Measurements from ENCODE around the gene GMPPB.
"Not testable (repeated sequence)": the region's sequence is repeated elsewhere in the genome, so short reads cannot be mapped to it uniquely, and the experiment has no call there.

The GMPPB gene

DNA sequence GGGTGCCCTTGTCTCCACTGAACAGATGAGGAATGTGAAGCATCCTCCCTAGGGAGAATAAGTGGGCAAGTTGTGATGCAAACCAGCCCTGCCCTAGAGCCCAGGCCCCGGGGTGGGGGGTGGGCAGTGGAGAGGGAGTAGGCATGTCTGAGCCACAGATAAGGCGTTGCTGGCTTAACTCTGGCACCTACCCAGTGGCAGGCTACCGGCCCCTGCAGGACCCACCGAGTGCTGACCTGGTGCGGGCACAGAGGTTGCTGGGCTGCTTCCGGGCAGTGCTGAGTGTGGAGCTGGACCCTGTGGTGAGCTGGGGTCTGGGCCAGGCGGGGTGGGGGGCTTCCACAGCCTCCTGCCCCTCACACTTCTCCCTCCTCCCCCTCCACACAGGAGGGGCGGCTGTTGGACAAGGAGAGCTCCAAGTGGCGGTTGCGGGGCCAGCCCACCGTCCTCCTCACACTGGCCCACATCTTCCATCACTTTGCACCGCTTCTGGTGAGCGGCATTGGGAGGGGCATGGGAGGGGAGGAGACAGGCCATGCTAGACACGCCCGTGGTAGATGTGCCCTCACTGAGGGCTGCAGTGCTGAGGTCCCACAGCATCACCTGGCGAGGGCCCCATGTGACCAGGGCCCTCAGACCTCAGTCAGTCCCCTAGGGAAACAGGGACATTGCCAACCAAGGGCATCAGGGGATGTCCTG lies 24.3 kb downstream of the GMPPB start:
- no peak for TF ChIP-seq CTCF (IDR thresholded peaks at IDR 0.05; ENCODE audit: low read depth, low read length)
- H3K4me3 ChIP-seq (ENCODE audit: low read depth, low read length) = no peak overlapping the region

- not testable (repeated sequence) for H3K4me3 ChIP-seq (ENCODE audit: low read depth, low read length)
These were observed 28.3 kb downstream of the GMPPB start for GRCh38 chr3:49695350-49696015.

- not testable (repeated sequence) for H3K4me3 ChIP-seq (ENCODE audit: low read depth, low read length)
These were observed 29.2 kb downstream of the GMPPB start for GRCh38 chr3:49694409-49695070.

GRCh38 chr3:49691481-49691880 lies 32.3 kb downstream of the GMPPB start:
- H3K4me3 ChIP-seq (ENCODE audit: low read depth, low read length) = not testable (repeated sequence)

DNA sequence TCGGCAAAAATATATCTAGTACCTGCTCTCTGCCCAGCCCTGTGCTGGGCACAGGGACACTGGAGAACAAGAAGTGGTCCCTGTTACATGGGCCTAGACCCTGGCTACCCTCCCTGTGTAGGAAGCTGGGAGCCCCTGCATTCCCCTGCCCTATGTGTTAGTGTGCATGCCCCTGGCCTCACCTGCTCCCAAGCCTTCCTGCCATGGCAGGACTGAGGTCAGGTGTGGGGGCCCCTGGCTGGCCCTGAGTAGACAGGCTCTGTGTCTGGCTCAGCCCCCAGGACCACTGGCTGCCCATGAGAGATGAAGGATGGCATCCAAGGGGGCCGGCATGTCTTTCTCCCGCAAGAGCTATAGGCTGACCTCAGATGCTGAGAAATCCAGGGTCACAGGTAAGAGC lies 32.9 kb downstream of the GMPPB start:
- not testable (repeated sequence) for H3K4me3 ChIP-seq (ENCODE audit: low read depth, low read length)

DNA sequence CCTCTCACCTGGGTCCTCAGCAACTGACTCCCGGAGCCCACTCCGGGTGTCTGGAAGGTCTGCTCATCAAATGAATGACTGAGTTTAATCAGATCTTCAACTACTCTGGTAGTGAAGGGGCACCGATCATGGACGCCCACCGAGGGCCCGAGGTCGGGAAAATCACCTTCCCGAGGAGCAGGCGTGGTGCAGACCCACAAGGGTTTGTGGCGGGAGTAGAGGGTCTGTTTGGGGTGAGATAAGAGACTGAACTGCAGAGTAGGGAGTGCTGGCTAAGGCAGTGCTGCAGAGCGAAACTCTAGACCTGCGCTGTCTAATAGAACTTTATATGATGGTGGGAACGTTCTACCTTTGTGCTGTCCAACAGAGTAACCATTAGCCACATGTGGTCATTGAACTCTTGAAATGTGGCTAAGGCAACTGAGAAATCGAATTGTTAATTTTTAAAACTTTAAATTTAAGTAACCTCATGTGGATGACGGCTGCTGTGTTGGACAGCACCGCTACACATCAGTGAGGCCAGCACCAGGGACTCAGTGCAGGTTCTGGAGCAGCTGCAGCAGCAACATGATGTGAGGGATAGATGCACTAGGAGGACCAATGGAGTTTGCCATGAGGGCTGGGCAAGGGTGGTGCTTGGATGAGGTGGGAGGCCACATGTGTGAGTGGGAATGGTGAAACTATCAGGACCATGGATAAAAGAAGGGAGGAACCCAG lies 33.7 kb downstream of the GMPPB start:
- H3K4me3 ChIP-seq (ENCODE audit: low read depth, low read length) = peak overlapping the region; percentile 93

GRCh38 chr3:49689046-49689907 lies 34.5 kb downstream of the GMPPB start, which contains the start of the genes MST1 and RNF123:
MST1 (minus strand) TSS chr3:49689474; CDS start chr3:49688691, 783 bp downstream.
RNF123 (plus strand) TSS chr3:49689557; CDS start chr3:49691166, 1,609 bp downstream.
- peak within 1 kb of the TSS; percentile 93 for H3K4me3 ChIP-seq (ENCODE audit: low read depth, low read length)
- TF ChIP-seq CTCF (IDR thresholded peaks at IDR 0.05; ENCODE audit: low read depth, low read length) = peak; percentile 27; the same call in 1 of the 2 replicates

GRCh38 chr3:49688338-49689045 lies 35.3 kb downstream of the GMPPB start:
- peak overlapping the region; percentile 93 for H3K4me3 ChIP-seq (ENCODE audit: low read depth, low read length)

GRCh38 chr3:49687424-49687795 lies 36.3 kb downstream of the GMPPB start:
- H3K4me3 ChIP-seq (ENCODE audit: low read depth, low read length) = not testable (repeated sequence)

DNA sequence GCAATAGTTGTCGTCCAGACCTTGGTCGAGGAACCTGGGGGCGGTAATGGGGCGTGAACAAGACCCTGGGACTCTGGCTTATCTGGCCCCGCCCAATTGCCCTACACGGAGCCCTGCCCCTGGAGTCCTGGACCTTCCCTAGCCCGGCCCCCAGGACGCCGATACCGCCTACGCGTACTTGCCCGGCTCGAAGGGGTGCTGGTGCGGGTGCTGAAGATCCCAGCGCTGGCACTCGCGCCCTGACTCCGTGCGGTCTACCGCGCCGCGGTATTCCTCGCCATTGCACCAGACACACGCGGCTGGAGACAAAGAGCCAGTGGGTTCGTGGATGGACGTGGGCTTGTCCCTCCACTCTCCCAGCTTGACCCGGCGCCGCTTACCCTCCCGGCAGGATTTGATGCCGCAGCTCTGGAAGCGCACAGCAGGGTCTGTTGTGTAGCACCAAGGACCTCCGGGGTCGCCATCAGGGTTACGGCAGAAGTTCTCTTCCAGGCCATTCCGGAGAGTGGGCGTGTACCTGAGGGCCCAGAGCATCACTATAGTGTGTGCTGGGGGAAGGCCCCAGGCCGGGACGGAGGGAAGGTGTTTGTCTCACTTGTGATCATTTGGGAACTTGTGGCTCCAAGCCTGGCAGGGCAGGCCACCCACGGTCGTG lies 36.9 kb downstream of the GMPPB start:
- H3K4me3 ChIP-seq (ENCODE audit: low read depth, low read length) = peak overlapping the region; percentile 9; the same call in 1 of the 2 replicates

DNA sequence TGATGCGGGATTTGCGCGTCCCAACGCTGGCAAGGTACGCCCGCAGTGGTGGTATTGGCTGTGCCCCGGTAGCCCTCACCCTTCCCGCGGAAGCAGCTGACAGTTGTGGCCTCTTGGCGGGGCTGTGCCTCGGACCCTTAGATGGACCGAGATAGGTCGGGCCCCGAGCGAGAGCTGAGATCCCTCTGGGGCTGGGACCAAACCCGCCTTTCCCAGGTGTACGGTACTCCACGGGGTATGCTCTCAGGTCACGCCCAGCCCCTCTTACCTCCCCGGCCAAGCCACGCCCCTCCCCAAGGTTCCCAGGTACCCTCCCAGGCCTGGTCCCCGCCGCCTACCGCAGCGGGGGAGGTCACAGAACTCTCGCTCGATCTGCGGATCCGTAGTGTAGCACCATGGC lies 37.4 kb downstream of the GMPPB start:
- H3K4me3 ChIP-seq (ENCODE audit: low read depth, low read length) = peak overlapping the region; percentile 9; the same call in 1 of the 2 replicates

- not testable (repeated sequence) for H3K4me3 ChIP-seq (ENCODE audit: low read depth, low read length)
These were observed 37.9 kb downstream of the GMPPB start for GRCh38 chr3:49685846-49686245.

DNA sequence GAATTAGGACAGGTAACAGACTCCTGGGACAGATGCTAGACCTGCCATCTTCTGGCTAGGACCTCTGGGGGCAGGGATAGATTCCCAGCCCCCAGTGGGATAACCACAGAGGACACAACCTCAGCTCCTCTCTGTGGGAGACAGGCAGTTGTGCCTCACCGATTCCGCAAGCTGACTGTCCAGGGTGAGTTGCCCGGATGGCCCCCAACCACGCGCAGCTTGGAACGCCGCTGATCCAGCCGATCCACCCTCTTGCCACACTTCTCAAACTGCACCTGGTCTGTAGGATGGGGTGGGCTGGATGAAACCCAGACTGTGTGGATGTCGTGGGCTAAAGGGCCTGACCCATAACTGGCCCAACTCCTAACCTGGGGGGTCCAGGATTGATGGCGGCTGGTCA lies 38.6 kb downstream of the GMPPB start:
- H3K4me3 ChIP-seq (ENCODE audit: low read depth, low read length) = not testable (repeated sequence)

DNA sequence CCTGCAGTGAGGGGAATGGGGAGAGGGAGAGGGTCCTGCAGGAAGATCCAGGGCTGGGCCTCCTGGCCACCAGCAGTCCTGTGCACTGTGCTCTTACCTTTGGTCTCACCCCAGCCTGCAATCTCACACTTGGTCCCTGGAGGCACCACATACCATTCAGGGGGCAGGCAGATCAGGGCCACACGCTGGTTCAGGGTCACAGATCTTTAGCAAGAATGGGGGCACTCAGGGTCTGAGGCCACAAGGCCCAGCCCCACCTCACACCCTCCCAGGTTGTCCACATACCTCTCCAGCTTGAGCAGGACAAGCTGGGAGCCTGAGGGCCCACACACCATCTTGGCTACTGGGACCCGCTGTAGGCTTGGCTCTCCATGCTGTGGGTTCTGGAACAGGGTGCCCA lies 39.3 kb downstream of the GMPPB start:
- H3K4me3 ChIP-seq (ENCODE audit: low read depth, low read length) = not testable (repeated sequence)

Data from WI38 (cell line).